Breast epithelium (tissue), 4 donors: ENCODE results near the gene ZMPSTE24. TPM values are rescaled to one million over a fixed set of nuclear protein-coding genes. Genes with fewer than 3 reads are reported as not detected.

Source experiments
- DNase-seq, 2 donors: peaks; one replicate each; pipeline ENCODE4 v3.0.0-alpha.2; 2019; ENCODE audit warnings: low spot score in 2 of 2
- H3K27ac ChIP-seq, 2 donors: fragments of 200-600 bp; sonication (generic) in 1 of 2; one replicate each; pipeline ENCODE4 v1.5.1; 2016 to 2019; ENCODE audit warnings: mild to moderate bottlenecking in 1 of 2
- H3K27me3 ChIP-seq, 2 donors: fragments of 200-600 bp; sonication (generic) in 1 of 2; one replicate each; pipeline versions ENCODE4 v1.5.1 to v1.6.0; 2017 to 2019; ENCODE audit warnings: control low read depth in 1 of 2, mild to moderate bottlenecking in 1 of 2
- H3K36me3 ChIP-seq: fragments of 200-600 bp; one replicate; pipeline ENCODE4 v1.5.1; 2019
- H3K4me1 ChIP-seq, 2 donors: fragments of 200-600 bp; sonication (generic); one replicate each; pipeline ENCODE4 v1.5.1; 2016 to 2019; ENCODE audit warnings: control low read depth in 1 of 2
- H3K4me3 ChIP-seq, 3 donors: fragments of 200-600 bp; sonication (generic); 1 replicate in 2 of 3; 2 replicates in 1 of 3; pipeline ENCODE4 v1.5.1; 2016 to 2019; ENCODE audit warnings: mild to moderate bottlenecking in 3 of 3, moderate library complexity in 2 of 3
- H3K9me3 ChIP-seq, 2 donors: fragments of 200-600 bp; sonication (generic) in 1 of 2; one replicate each; pipeline ENCODE4 v1.5.1; 2016 to 2019; ENCODE audit warnings: control low read depth in 1 of 2
- CTCF ChIP-seq, 3 donors: fragments of 450-650 bp; IDR thresholded peaks; one replicate each; pipeline ENCODE4 v1.5.1; 2016 to 2017; ENCODE audit warnings: antibody characterized with exemption in 3 of 3, mild to moderate bottlenecking in 3 of 3, moderate library complexity in 3 of 3
- POLR2A ChIP-seq: fragments of 450-650 bp; IDR thresholded peaks from one replicate; pipeline ENCODE4 v1.6.1; 2016; ENCODE audit warnings: antibody characterized with exemption, mild to moderate bottlenecking, moderate library complexity
- POLR2AphosphoS5 ChIP-seq, 3 donors: sonication (generic); formaldehyde crosslinking; IDR thresholded peaks; one replicate each; pipeline ENCODE4 v1.6.1; 2017; ENCODE audit warnings: antibody characterized with exemption in 3 of 3
- intact Hi-C: fragments of 100-400 bp; cut with DNase I; formaldehyde crosslinking; loops from one replicate; pipeline ENCODE4 v1.15.1; 2023; ENCODE audit warnings: low total_unique reads
- total RNA-seq, 3 donors: library from RNA; depleted of rRNA; stranded (reverse); fragments of >200 nt; gene quantifications; one replicate each; pipeline ENCODE4 v1.1.0, GENCODE V29; 2016

Gene ZMPSTE24
- total RNA-seq, 3 donors from 2014 or later, result 34.4 to 48.3 (median 43.6) TPM

- no peak for TF ChIP-seq POLR2AphosphoS5 (IDR thresholded peaks at IDR 0.05)
- TF ChIP-seq POLR2A, result no peak
- no peak for TF ChIP-seq CTCF (IDR thresholded peaks at IDR 0.05)
- Histone ChIP-seq H3K9me3 (no peaks in the 10 kb centered on the region), H3K27me3 (no peaks in the 10 kb centered on the region), H3K27ac (peak overlapping the region; percentile 96 to 97), H3K4me1 (peaks cover 0 to 7% of the 10 kb centered on the region in 2 donors), H3K4me3 (peak overlapping the region; percentile 83 to 93 (median 89)), H3K36me3 (no peaks in the 10 kb centered on the region)
- DNase-seq, result no peak
- intact Hi-C loops, result no loop called here
These were observed 736 bp upstream of the ZMPSTE24 start for GRCh38 chr1:40257313-40257687.

- Histone ChIP-seq H3K36me3 (no peaks in the 10 kb centered on the region), H3K4me3 (peak overlapping the region; percentile 83 to 93 (median 89)), H3K4me1 (peaks cover 0 to 7% of the 10 kb centered on the region in 2 donors), H3K9me3 (no peaks in the 10 kb centered on the region), H3K27me3 (no peaks in the 10 kb centered on the region), H3K27ac (peak overlapping the region; percentile 96 to 97)
- DNase-seq, result no peak
- intact Hi-C loops, result no loop called here
- TF ChIP-seq POLR2AphosphoS5 (IDR thresholded peaks at IDR 0.05) (no peak), POLR2A (no peak)
These were observed 371 bp downstream of the ZMPSTE24 start for GRCh38 chr1:40258445-40258769.

- peaks cover 2% of the 10 kb centered on the region for H3K36me3 ChIP-seq
- intact Hi-C loops, result no loop called here
- H3K4me1 ChIP-seq, result no peaks in the 10 kb centered on the region
- no peak overlapping the region for H3K27ac ChIP-seq
- no peaks in the 10 kb centered on the region for H3K9me3 ChIP-seq
- no peak overlapping the region for H3K4me3 ChIP-seq
- TF ChIP-seq POLR2A, result no peak
- TF ChIP-seq CTCF (IDR thresholded peaks at IDR 0.05), result no peak
- TF ChIP-seq POLR2AphosphoS5 (IDR thresholded peaks at IDR 0.05), result no peak
- DNase-seq, result no peak
- H3K27me3 ChIP-seq, result no peaks in the 10 kb centered on the region
These were observed 6.3 kb downstream of the ZMPSTE24 start for GRCh38 chr1:40264354-40264781.

DNA sequence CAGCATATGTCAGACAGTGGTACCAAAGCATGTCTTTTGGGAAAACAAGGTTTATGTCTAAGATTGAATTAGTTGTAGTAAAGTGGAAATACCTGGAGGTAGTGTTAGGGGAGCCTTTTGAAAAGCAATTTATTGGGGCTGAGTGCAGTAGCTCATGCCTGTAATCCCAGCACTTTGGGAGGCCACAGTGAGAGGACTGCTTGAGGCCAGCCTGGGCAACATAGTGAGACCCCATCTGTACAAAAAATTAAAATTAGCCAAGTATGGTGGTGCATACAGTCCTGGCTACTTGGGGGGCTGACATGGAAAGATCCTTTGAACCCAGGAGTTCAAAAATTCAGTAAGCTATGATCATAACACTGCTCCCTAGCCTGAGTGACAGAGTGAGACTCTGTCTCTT lies 7.3 kb downstream of the ZMPSTE24 start:
- TF ChIP-seq CTCF (IDR thresholded peaks at IDR 0.05), result no peak
- no peak for TF ChIP-seq POLR2AphosphoS5 (IDR thresholded peaks at IDR 0.05)
- TF ChIP-seq POLR2A, result no peak
- Histone ChIP-seq H3K27me3 (no peaks in the 10 kb centered on the region), H3K9me3 (no peaks in the 10 kb centered on the region), H3K4me3 (no peak overlapping the region), H3K4me1 (no peaks in the 10 kb centered on the region), H3K36me3 (peaks cover 8% of the 10 kb centered on the region), H3K27ac (no peak overlapping the region)
- intact Hi-C loops, result no loop called here
- DNase-seq, result no peak

DNA sequence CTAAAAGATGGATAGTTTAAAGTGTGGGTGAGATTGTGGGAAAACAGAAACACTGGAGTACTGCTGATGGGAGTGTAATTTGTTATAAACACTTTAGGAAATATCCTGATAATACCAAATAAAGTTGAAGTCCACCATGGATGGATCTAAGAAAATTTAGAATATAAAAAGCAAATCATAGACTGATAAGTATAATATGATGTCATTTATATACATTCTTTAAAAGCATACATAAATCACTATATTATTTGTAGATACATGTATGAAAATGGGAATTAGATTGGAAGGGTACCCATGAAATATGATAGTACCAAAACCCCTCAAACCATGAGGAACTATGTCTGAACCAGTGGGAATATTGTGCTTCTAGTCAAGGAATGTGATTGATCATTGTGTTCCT lies 7.9 kb downstream of the ZMPSTE24 start:
- intact Hi-C loops, result no loop called here
- no peak for TF ChIP-seq POLR2AphosphoS5 (IDR thresholded peaks at IDR 0.05)
- no peaks in the 10 kb centered on the region for H3K4me1 ChIP-seq
- H3K27me3 ChIP-seq, result no peaks in the 10 kb centered on the region
- H3K36me3 ChIP-seq, result peaks cover 8% of the 10 kb centered on the region
- DNase-seq, result no peak
- no peak overlapping the region for H3K27ac ChIP-seq
- H3K4me3 ChIP-seq, result no peak overlapping the region
- H3K9me3 ChIP-seq, result no peaks in the 10 kb centered on the region

DNA sequence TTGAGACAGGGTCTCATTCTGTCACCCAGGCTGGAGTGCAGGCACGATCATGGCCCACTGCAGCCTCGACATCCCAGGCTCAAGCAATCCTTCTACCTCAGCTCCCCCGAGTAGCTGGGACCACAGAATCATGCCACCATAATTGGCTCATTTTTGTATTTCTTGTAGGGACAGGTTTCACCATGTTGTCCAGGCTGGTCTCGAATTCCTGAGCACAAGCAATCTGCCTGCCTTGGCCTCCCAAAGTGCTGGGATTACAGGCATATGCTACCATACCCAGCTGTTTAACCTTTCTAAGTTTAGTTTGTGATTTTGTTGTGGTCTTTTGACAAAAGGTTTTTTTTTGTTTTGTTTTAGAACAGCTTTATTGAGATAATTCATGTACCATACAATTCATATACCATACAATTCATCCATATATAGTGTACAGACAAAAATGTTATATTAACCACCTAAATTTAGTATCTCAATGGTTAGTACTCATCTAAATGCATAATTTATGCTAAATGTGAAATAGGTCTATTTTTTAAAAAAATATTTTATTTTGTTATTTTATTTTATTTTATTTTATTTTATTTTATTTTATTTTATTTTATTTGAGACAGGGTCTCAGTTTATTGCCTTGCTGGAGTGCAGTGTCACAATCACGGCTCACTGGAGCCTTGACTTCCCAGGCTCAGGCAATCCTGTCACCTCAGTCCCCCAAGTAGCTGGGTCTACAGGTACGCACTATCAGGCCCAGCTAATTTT lies 8.9 kb downstream of the ZMPSTE24 start:
- H3K4me1 ChIP-seq, result no peaks in the 10 kb centered on the region

More for the DNA sequence above, 8.9 kb downstream of the ZMPSTE24 start:
- TF ChIP-seq POLR2AphosphoS5 (IDR thresholded peaks at IDR 0.05) (no peak), CTCF (IDR thresholded peaks at IDR 0.05) (no peak), POLR2A (no peak)
- no peak for DNase-seq
- intact Hi-C loops, result no loop called here
- Histone ChIP-seq H3K9me3 (no peaks in the 10 kb centered on the region), H3K27ac (peak overlapping the region; percentile 63 to 66), H3K36me3 (peaks cover 8% of the 10 kb centered on the region), H3K27me3 (no peaks in the 10 kb centered on the region), H3K4me3 (no peak overlapping the region)
